C4-2B (cell line): ENCODE data around the gene PHYHIPL.

Experiments
- H3K27ac ChIP-seq: fragments of 450-650 bp; 2 replicates; pipeline ENCODE4 v1.5.1; 2017
- CTCF ChIP-seq: fragments of 450-650 bp; conservative IDR thresholded peaks from 2 replicates; pipeline ENCODE4 v1.5.1; 2017; ENCODE audit warnings: mild to moderate bottlenecking
- ZFX ChIP-seq: fragments of 450-650 bp; IDR thresholded peaks from 2 replicates; pipeline ENCODE4 v1.6.1; 2017

The PHYHIPL gene

GRCh38 chr10:59287587-59288255 lies 111.3 kb downstream of the PHYHIPL start:
- H3K27ac ChIP-seq: no peak overlapping the region
- TF ChIP-seq CTCF: no peak
- TF ChIP-seq ZFX: no peak

GRCh38 chr10:59289853-59290252 lies 113.4 kb downstream of the PHYHIPL start:
- no peak for TF ChIP-seq ZFX
- no peak for TF ChIP-seq CTCF
- H3K27ac ChIP-seq: no peak overlapping the region

- TF ChIP-seq CTCF: peak; percentile 27
- no peak for TF ChIP-seq ZFX
- no peak overlapping the region for H3K27ac ChIP-seq
Observed at GRCh38 chr10:59290448-59290847, 114.0 kb downstream of the PHYHIPL start.
